ENCODE data around the gene CDKN1B. TPM values are rescaled to one million over a fixed set of nuclear protein-coding genes. Genes with fewer than 3 reads are reported as not detected.
A peak's percentile ranks its signal among the peaks of the same experiment; 100 is the strongest.

Gene CDKN1B
- total RNA-seq, 1 experiment from 2014 or later: 38.7 TPM

DNA sequence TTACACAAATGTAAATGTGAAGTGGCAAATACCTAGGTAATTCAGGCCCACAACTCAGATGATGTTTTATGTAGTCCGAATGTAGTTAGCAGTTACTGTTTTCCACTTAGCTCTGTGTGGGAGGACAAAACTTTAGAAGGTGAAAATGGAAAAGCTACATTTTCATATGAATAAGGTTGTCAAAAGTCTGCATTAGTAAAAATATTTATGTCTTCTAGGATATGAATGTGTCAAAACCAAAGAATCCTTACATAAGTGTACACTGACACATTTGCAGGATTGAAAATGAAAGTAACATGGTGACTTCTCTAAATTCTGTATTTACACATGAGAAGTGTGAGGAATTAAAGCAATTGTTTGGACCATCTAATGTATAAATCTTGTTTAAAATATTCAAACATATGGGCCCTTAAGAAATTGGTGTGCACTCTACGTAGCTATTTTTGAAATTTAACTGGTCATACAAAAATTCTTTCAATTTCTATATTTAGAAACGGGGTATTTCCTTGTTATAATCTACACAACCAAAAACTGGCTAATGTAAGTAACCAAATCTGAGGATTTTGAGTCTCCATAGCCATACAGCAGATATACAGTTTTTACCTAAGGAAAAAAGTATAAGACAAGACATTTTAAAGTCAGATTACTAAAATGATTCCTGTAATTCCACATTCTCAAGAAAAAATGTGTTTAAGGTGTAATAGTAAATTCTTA lies 5.4 kb downstream of the CDKN1B start:
- Histone ChIP-seq H3K27ac (ENCODE audit: low read depth, low read length, poor library complexity, severe bottlenecking) (peak overlapping the region; percentile 99), H3K4me1 (ENCODE audit: insufficient read depth, low read length, poor library complexity, severe bottlenecking) (peaks cover 24% of the 10 kb centered on the region), H3K9me3 (ENCODE audit: low read depth, low read length, poor library complexity, severe bottlenecking) (no peaks in the 10 kb centered on the region), H3K27me3 (replicated peaks; ENCODE audit: insufficient read depth, low read depth, low read length, poor library complexity) (no peaks in the 10 kb centered on the region), H3K4me3 (ENCODE audit: low read depth, low read length, poor library complexity, severe bottlenecking) (peak overlapping the region; percentile 96), H3K36me3 (ENCODE audit: insufficient read depth, low read length, poor library complexity, severe bottlenecking) (peaks cover 39% of the 10 kb centered on the region)
- no peak for TF ChIP-seq EZH2 (IDR thresholded peaks at IDR 0.05; ENCODE audit: borderline replicate concordance, low read depth, low read length, poor library complexity, severe bottlenecking)
- TF ChIP-seq, protein P1, sequence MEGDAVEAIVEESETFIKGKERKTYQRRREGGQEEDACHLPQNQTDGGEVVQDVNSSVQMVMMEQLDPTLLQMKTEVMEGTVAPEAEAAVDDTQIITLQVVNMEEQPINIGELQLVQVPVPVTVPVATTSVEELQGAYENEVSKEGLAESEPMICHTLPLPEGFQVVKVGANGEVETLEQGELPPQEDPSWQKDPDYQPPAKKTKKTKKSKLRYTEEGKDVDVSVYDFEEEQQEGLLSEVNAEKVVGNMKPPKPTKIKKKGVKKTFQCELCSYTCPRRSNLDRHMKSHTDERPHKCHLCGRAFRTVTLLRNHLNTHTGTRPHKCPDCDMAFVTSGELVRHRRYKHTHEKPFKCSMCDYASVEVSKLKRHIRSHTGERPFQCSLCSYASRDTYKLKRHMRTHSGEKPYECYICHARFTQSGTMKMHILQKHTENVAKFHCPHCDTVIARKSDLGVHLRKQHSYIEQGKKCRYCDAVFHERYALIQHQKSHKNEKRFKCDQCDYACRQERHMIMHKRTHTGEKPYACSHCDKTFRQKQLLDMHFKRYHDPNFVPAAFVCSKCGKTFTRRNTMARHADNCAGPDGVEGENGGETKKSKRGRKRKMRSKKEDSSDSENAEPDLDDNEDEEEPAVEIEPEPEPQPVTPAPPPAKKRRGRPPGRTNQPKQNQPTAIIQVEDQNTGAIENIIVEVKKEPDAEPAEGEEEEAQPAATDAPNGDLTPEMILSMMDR (conservative IDR thresholded peaks at IDR 0.05; ENCODE audit: low read depth, low read length): no peak
- POLR2A ChIA-PET (ENCODE audit: low non-redundant PET): interaction anchor here (0.6 kb wide), 1 partner anchor 301 kb away, joined by 5 read pairs; no protein-coding TSS in a partner anchor
- no TSS peak for BruUV-seq (replicated peaks)
- DNase-seq (ENCODE audit: low spot score): peak; percentile 50
- CTCF ChIA-PET: no interaction called here
- intact Hi-C loops (cut with micrococcal nuclease; ENCODE audit: unreplicated experiment): no loop called here

DNA sequence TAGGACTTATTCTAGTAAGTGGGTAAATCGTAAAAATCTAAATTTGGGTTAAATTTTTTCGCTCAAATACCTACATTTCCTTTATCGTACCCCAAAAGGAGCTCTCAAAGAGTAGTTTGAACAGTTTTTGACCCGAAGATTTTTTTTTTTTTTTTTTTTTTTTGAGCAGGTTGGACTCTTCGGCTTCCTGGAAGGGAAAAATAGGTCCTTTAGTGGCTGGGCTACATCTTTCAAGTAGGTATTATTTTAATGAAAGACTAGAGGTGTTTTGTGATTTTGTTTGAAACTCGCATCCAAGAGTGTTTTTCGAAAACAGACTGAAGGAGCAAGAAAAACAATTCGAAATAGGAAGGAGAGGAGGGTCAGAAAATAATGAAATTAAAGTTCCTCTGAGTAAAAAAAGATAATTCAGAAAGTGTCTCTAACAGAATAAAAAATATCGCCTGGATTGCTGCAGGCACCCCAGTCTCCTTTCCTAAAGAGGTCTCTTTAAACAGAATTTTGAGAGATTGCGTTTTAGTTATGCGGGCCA lies 6.0 kb downstream of the CDKN1B start:
- peaks cover 24% of the 10 kb centered on the region for H3K4me1 ChIP-seq (ENCODE audit: insufficient read depth, low read length, poor library complexity, severe bottlenecking)
- intact Hi-C loops (cut with micrococcal nuclease; ENCODE audit: unreplicated experiment): no loop called here
- H3K36me3 ChIP-seq (ENCODE audit: insufficient read depth, low read length, poor library complexity, severe bottlenecking): peaks cover 39% of the 10 kb centered on the region
- no peak for TF ChIP-seq EZH2 (IDR thresholded peaks at IDR 0.05; ENCODE audit: borderline replicate concordance, low read depth, low read length, poor library complexity, severe bottlenecking)
- TF ChIP-seq, protein P1 (conservative IDR thresholded peaks at IDR 0.05; ENCODE audit: low read depth, low read length): no peak
- H3K27ac ChIP-seq (ENCODE audit: low read depth, low read length, poor library complexity, severe bottlenecking): peak overlapping the region; percentile 99
- no peaks in the 10 kb centered on the region for H3K27me3 ChIP-seq (replicated peaks; ENCODE audit: insufficient read depth, low read depth, low read length, poor library complexity)
- no TSS peak for BruUV-seq (replicated peaks)
- DNase-seq (ENCODE audit: low spot score): no peak
- H3K9me3 ChIP-seq (ENCODE audit: low read depth, low read length, poor library complexity, severe bottlenecking): no peaks in the 10 kb centered on the region
- H3K4me3 ChIP-seq (ENCODE audit: low read depth, low read length, poor library complexity, severe bottlenecking): peak overlapping the region; percentile 96
- POLR2A ChIA-PET (ENCODE audit: low non-redundant PET): interaction anchor here (0.6 kb wide), 1 partner anchor 244 kb away, joined by 3 read pairs; no protein-coding TSS in a partner anchor
- CTCF ChIA-PET: no interaction called here

DNA sequence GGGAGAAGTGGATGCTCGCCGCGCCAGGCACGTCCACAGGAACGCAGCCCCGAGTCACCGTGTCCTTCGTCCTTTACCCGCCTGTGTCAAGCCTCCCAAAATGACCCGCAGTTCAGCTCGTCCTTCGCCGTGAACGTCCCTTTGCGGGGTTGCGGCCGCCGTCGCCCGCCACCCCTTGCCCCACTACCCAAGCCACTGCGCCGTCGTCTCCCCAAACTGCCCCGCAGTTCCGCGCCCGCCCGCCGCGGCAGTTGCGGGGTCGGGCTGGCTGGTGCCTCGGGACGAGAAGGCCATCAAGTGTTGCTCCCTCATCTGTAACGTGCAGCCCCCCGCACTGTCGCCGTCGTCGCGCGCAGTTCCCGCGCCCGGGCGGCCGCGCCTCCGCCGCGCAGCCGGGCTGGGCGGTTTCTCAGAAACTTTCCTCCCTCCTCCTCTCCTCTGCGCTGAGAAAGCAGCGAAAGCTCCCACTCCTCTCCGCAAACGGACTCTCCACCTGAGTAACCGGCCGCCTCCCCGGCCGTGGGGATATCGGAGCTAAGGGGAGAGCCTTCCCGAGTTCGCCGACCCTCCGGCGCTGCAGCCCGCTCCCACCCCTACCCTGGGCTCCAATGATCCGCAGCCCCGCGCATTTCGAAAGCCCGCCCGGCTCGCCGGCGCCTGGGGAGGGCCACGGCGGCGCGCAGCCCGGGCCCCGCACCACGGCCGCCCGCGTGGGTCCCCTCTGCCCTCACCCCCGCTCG lies 6.7 kb downstream of the CDKN1B start:
- CTCF ChIA-PET: interaction anchor here (0.6 kb wide), 2 partner anchors 13 to 58 kb away, joined by 4 to 14 read pairs; no protein-coding TSS in a partner anchor
- Histone ChIP-seq H3K27me3 (replicated peaks; ENCODE audit: insufficient read depth, low read depth, low read length, poor library complexity) (no peaks in the 10 kb centered on the region), H3K4me1 (ENCODE audit: insufficient read depth, low read length, poor library complexity, severe bottlenecking) (peaks cover 24% of the 10 kb centered on the region), H3K36me3 (ENCODE audit: insufficient read depth, low read length, poor library complexity, severe bottlenecking) (peaks cover 37% of the 10 kb centered on the region), H3K4me3 (ENCODE audit: low read depth, low read length, poor library complexity, severe bottlenecking) (peak overlapping the region; percentile 96), H3K9me3 (ENCODE audit: low read depth, low read length, poor library complexity, severe bottlenecking) (no peaks in the 10 kb centered on the region), H3K27ac (ENCODE audit: low read depth, low read length, poor library complexity, severe bottlenecking) (peak overlapping the region; percentile 99)
- BruUV-seq (replicated peaks): no TSS peak
- TF ChIP-seq EZH2 (IDR thresholded peaks at IDR 0.05; ENCODE audit: borderline replicate concordance, low read depth, low read length, poor library complexity, severe bottlenecking): no peak
- TF ChIP-seq, protein P1 (conservative IDR thresholded peaks at IDR 0.05; ENCODE audit: low read depth, low read length): no peak
- POLR2A ChIA-PET (ENCODE audit: low non-redundant PET): interaction anchor here (0.6 kb wide), 1 partner anchor 245 kb away, joined by 3 read pairs; no protein-coding TSS in a partner anchor
- intact Hi-C loops (cut with micrococcal nuclease; ENCODE audit: unreplicated experiment): no loop called here
- DNase-seq (ENCODE audit: low spot score): peak; percentile 56
